Coronary artery (tissue), 2 donors: Measurements from ENCODE around the gene MAP3K20.

Experiments used
- DNase-seq: peaks from one replicate; pipeline ENCODE4 v3.0.0-alpha.2; 2017; ENCODE audit warnings: low spot score
- H3K27ac ChIP-seq, 2 donors: fragments of 200-600 bp; sonication (generic); one replicate each; pipeline ENCODE4 v1.5.1; 2016 to 2019
- H3K4me3 ChIP-seq: fragments of 200-600 bp; sonication (generic); 2 replicates; pipeline ENCODE4 v1.5.1; 2016; ENCODE audit warnings: mild to moderate bottlenecking, moderate library complexity
- TF ChIP-seq, protein P1 (sequence below): fragments of 200-600 bp; sonication (generic); IDR thresholded peaks from one replicate; pipeline ENCODE4 v1.5.1; 2019; ENCODE audit warnings: antibody characterized with exemption

Gene MAP3K20

DNA sequence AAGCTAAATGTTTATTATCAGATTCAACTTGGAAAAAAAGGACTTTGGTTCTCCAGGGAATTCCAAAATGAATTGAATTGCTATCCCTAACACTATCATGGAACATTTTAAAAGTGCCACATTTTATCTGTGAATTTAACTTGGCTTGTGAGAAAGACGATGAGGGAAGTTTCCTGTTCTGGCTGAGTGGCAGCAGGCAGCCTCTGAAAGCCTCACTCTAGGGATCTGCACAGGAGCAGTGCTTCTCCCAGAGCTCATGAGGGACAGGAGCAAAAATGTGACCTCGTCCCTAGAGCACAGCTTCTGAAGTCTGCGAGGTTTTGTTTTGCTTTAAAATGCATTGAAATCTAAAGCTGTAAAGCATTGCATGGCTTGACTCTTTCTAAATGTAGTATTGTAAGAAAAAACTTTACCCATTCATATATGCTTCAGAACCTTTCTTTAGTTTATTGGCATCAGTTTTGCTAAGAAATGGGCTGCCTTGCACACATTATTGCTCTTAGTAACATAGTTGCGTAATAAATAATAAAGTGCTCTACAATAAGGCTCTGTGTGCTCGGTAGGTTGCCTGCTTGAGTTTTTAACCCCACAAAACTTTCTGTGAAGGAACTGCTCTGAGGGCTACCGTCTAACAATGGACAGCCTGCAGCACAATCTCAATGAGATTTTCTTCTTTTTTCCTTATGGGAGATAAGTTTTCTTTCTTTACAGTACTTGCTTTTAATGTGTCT lies 142.8 kb downstream of the MAP3K20 start:
- H3K27ac ChIP-seq: peak overlapping the region; percentile 20 to 39
- TF ChIP-seq, protein P1, sequence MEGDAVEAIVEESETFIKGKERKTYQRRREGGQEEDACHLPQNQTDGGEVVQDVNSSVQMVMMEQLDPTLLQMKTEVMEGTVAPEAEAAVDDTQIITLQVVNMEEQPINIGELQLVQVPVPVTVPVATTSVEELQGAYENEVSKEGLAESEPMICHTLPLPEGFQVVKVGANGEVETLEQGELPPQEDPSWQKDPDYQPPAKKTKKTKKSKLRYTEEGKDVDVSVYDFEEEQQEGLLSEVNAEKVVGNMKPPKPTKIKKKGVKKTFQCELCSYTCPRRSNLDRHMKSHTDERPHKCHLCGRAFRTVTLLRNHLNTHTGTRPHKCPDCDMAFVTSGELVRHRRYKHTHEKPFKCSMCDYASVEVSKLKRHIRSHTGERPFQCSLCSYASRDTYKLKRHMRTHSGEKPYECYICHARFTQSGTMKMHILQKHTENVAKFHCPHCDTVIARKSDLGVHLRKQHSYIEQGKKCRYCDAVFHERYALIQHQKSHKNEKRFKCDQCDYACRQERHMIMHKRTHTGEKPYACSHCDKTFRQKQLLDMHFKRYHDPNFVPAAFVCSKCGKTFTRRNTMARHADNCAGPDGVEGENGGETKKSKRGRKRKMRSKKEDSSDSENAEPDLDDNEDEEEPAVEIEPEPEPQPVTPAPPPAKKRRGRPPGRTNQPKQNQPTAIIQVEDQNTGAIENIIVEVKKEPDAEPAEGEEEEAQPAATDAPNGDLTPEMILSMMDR: no peak
- no peak for DNase-seq
- H3K4me3 ChIP-seq: peak overlapping the region; percentile 7

- TF ChIP-seq, protein P1: no peak
- Histone ChIP-seq H3K4me3 (no peak overlapping the region), H3K27ac (no peak overlapping the region)
- DNase-seq: no peak
These were observed 145.6 kb downstream of the MAP3K20 start for GRCh38 chr2:173221132-173221695.

GRCh38 chr2:173221937-173222594 lies 146.4 kb downstream of the MAP3K20 start:
- H3K27ac ChIP-seq: no peak overlapping the region

GRCh38 chr2:173223871-173224270 lies 148.2 kb downstream of the MAP3K20 start:
- DNase-seq: no peak
- Histone ChIP-seq H3K4me3 (no peak overlapping the region), H3K27ac (no peak overlapping the region)
- TF ChIP-seq, protein P1: no peak

More at GRCh38 chr2:173221937-173222594, 146.4 kb downstream of the MAP3K20 start:
- TF ChIP-seq, protein P1: no peak
- no peak overlapping the region for H3K4me3 ChIP-seq
- no peak for DNase-seq

GRCh38 chr2:173226899-173227698 lies 151.5 kb downstream of the MAP3K20 start:
- TF ChIP-seq, protein P1: no peak
- H3K4me3 ChIP-seq: no peak overlapping the region
- no peak for DNase-seq
- no peak overlapping the region for H3K27ac ChIP-seq

DNA sequence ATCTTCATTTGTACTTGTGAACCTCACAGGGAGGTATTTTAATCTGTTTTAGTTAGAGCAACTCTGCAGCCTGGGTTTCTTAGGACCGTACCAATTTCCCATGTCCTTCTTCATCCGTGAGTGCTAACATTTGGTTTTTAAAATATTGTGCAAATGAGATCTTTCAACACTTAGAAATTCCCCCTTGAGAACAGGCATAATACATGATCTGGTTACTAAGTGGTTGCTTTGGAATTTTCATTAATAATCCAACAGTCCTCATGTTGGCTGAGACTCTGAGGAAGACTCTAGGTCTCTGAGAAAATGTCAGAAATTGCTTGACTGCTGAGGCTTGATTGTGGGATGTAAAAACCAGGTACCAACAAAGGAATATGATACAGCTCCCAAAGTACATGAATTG lies 153.4 kb downstream of the MAP3K20 start:
- TF ChIP-seq, protein P1: no peak
- no peak for DNase-seq
- Histone ChIP-seq H3K4me3 (no peak overlapping the region), H3K27ac (no peak overlapping the region)
